HUES64 (cell line): ENCODE measurements around the gene NXPH4.

Source experiments
- H3K27ac ChIP-seq: 2 replicates; pipeline ENCODE4 v1.7.0; 2013; ENCODE audit warnings: low read depth, low read length, inconsistent platforms
- H3K27me3 ChIP-seq: 2 replicates; pipeline ENCODE4 v1.6.1; 2013; ENCODE audit warnings: mild to moderate bottlenecking, low read length; ENCODE audit not compliant: insufficient read depth
- H3K36me3 ChIP-seq: 2 replicates; pipeline ENCODE4 v1.6.1; 2013; ENCODE audit warnings: mild to moderate bottlenecking, low read length; ENCODE audit not compliant: insufficient read depth
- H3K4me1 ChIP-seq: 2 replicates; pipeline ENCODE4 v1.6.1; 2013; ENCODE audit warnings: mild to moderate bottlenecking, low read length, moderate library complexity; ENCODE audit not compliant: insufficient read depth
- H3K4me3 ChIP-seq: 2 replicates; pipeline ENCODE4 v1.5.1; 2013; ENCODE audit warnings: mild to moderate bottlenecking, low read length, moderate library complexity
- H3K9ac ChIP-seq: 2 replicates; pipeline ENCODE4 v1.6.1; 2013; ENCODE audit warnings: mild to moderate bottlenecking, low read depth, low read length
- H3K9me3 ChIP-seq: 2 replicates; pipeline ENCODE4 v1.6.1; 2013; ENCODE audit warnings: low read depth, low read length; ENCODE audit not compliant: insufficient read depth
- whole genome bisulfite sequencing: fragments of 150-250, 120-280 bp; methylation state at CpG from one replicate; pipeline ENCODE4 v1.1.7; 2013; ENCODE audit warnings: missing lambda C conversion rate; 5-methylcytosine and 5-hydroxymethylcytosine counted together

NXPH4 gene

DNA sequence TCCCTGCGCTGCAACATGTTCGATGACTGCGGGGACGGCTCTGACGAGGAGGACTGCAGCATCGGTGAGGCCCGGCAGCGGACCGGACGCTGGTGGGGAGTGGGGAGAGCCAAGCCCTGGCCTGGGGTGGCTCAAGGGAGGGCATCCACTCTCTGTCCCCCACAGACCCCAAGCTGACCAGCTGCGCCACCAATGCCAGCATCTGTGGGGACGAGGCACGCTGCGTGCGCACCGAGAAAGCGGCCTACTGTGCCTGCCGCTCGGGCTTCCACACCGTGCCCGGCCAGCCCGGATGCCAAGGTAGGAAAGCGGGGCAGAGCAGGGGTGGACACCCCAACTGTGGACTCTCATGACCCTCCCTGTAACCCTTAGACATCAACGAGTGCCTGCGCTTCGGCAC, 11.4 kb upstream of the NXPH4 start:
- H3K4me1 ChIP-seq = no peaks in the 10 kb centered on the region
- no peak overlapping the region for H3K9ac ChIP-seq
- no peak overlapping the region for H3K27ac ChIP-seq
- H3K4me3 ChIP-seq = no peak overlapping the region
- no peaks in the 10 kb centered on the region for H3K27me3 ChIP-seq
- H3K36me3 ChIP-seq = peaks cover 93% of the 10 kb centered on the region
- 97% methylated on average over 26 of the region's 26 CpGs for WGBS
- H3K9me3 ChIP-seq = no peaks in the 10 kb centered on the region

DNA sequence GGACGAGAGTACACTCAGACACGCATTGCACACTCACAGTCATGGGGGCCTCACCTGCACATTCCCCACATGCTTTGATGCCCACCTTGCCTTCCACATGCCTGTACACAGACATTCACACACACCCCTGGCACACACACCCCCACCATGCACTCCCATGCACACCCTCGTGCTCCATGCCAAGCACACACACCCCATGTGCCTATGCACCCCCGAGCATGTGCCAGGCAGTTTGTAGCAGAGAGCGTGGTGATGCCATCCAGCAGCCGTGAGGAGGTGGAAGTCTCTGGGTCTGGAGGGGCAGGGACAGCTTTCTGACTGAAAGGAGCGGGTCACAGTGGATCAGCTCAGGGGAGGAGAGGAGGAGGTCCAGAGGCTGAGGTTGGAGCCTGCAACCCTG, 10.7 kb upstream of the NXPH4 start:
- 95% methylated on average over 7 of the region's 7 CpGs for WGBS
- H3K27ac ChIP-seq = no peak overlapping the region
- H3K9ac ChIP-seq = no peak overlapping the region; the same call in 1 of the 2 replicates
- H3K9me3 ChIP-seq = no peaks in the 10 kb centered on the region
- H3K4me1 ChIP-seq = no peaks in the 10 kb centered on the region
- no peaks in the 10 kb centered on the region for H3K27me3 ChIP-seq
- H3K36me3 ChIP-seq = peaks cover 93% of the 10 kb centered on the region
- no peak overlapping the region for H3K4me3 ChIP-seq

DNA sequence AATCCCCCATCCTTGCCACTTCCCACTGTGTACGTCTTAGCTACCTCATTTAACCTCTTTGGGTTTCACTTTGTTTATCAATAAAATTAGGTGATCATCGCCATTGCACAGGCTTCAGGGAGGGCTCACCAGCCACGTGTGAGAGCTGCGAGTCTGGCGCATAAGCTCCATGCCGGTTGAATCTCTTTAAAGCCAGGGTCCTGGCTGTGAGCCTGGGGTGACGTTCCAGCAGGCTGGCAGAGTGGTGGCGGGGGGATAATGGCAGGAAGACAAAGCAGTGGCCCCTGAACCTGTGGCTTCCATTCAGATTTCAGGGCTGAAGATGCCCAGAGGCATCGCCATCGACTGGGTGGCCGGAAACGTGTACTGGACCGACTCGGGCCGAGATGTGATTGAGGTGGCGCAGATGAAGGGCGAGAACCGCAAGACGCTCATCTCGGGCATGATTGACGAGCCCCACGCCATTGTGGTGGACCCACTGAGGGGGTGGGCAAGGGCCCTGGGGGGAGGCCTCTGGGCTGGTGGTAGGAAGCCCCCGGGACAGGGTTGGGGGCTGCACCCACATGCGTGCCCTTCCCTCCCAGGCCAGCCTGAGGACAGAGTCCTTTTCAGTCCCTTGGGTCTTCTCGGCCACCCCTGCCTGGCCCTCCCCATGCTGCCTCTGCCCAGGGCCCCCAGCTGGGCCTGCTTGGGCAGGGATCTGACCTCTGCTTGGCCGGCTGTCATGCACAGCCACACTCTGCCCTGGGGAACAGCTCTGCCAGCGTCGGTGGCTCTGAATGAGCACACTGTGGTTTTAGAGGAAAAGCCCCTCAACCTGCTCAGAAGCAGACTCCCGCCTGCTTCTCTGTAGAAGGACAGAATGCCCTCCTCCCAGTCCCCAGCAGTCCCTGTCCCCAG, 8.6 kb upstream of the NXPH4 start:
- 96% methylated on average over 29 of the region's 29 CpGs for WGBS
- Histone ChIP-seq H3K9me3 (no peaks in the 10 kb centered on the region), H3K27me3 (no peaks in the 10 kb centered on the region), H3K4me1 (0 out of 2 replicates have a peak, but pooled peaks cover 3% of the 10 kb centered on the region), H3K27ac (no peak overlapping the region), H3K9ac (no peak overlapping the region), H3K4me3 (no peak overlapping the region), H3K36me3 (peaks cover 85% of the 10 kb centered on the region)

DNA sequence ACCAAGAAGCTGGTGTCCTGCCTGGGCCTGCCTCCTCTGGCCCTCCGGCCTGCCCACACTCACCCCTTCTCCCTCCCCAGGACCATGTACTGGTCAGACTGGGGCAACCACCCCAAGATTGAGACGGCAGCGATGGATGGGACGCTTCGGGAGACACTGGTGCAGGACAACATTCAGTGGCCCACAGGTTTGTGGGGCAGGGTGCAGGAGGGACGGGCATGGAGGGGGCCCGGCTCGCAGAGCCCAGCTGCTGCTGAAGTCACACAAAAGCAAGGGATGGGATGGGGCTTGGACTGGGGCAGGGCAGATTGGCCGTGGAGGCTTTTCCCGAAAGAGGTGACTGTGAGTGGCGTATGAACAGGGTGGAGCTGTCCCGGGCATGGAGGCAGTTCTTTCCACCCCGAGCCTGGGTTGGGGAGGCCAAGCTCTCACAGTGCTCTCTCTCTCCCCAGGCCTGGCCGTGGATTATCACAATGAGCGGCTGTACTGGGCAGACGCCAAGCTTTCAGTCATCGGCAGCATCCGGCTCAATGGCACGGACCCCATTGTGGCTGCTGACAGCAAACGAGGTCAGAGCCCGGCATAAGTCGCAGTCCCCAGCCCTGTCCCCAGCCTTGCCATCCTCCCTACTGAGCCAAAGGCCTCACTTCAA, 7.8 kb upstream of the NXPH4 start:
- Histone ChIP-seq H3K4me1 (peaks cover 8% of the 10 kb centered on the region), H3K27ac (no peak overlapping the region), H3K36me3 (peaks cover 77% of the 10 kb centered on the region), H3K9me3 (no peaks in the 10 kb centered on the region), H3K27me3 (peaks cover 4% of the 10 kb centered on the region), H3K9ac (no peak overlapping the region), H3K4me3 (no peak overlapping the region)
- WGBS = 92% methylated on average over 22 of the region's 22 CpGs

DNA sequence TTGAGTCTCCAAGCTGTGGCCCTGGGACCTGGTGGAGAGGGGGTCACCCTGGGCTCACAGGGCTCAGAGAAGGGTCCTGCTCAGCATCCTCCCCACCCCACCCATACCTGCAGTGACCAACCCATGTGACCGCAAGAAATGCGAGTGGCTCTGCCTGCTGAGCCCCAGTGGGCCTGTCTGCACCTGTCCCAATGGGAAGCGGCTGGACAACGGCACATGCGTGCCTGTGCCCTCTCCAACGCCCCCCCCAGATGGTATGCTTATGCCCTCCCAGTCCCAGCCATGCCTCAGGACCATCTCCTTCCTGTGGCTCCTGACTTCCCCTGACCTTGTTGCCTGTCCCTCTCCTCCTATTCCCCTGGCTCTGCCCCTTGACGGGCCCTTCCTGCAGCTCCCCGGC, 6.7 kb upstream of the NXPH4 start:
- WGBS = 95% methylated on average over 8 of the region's 8 CpGs
- no peak overlapping the region for H3K9ac ChIP-seq
- peaks cover 16% of the 10 kb centered on the region for H3K27me3 ChIP-seq
- peaks cover 13% of the 10 kb centered on the region for H3K4me1 ChIP-seq
- H3K9me3 ChIP-seq = no peaks in the 10 kb centered on the region
- H3K4me3 ChIP-seq = no peak overlapping the region
- H3K27ac ChIP-seq = no peak overlapping the region
- peaks cover 66% of the 10 kb centered on the region for H3K36me3 ChIP-seq

DNA sequence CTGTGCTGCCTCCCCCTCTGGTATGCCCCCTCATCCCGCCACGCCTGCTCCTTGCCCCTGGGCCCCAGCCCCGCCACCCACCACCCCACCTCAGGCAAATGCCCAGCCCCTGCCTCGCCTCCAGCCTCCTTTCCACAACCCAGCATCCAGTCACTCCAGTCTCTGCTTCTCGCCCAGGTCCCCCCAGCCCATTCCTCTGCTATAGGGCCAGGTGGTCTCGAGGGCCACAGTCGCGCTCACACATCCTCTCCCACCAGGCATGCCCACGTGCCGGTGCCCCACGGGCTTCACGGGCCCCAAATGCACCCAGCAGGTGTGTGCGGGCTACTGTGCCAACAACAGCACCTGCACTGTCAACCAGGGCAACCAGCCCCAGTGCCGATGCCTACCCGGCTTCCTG, 6.1 kb upstream of the NXPH4 start:
- peaks cover 13% of the 10 kb centered on the region for H3K4me1 ChIP-seq
- no peak overlapping the region for H3K27ac ChIP-seq
- H3K27me3 ChIP-seq = peaks cover 21% of the 10 kb centered on the region
- no peaks in the 10 kb centered on the region for H3K9me3 ChIP-seq
- H3K4me3 ChIP-seq = no peak overlapping the region
- peaks cover 60% of the 10 kb centered on the region for H3K36me3 ChIP-seq
- H3K9ac ChIP-seq = no peak overlapping the region
- 96% methylated on average over 15 of the region's 15 CpGs for WGBS

DNA sequence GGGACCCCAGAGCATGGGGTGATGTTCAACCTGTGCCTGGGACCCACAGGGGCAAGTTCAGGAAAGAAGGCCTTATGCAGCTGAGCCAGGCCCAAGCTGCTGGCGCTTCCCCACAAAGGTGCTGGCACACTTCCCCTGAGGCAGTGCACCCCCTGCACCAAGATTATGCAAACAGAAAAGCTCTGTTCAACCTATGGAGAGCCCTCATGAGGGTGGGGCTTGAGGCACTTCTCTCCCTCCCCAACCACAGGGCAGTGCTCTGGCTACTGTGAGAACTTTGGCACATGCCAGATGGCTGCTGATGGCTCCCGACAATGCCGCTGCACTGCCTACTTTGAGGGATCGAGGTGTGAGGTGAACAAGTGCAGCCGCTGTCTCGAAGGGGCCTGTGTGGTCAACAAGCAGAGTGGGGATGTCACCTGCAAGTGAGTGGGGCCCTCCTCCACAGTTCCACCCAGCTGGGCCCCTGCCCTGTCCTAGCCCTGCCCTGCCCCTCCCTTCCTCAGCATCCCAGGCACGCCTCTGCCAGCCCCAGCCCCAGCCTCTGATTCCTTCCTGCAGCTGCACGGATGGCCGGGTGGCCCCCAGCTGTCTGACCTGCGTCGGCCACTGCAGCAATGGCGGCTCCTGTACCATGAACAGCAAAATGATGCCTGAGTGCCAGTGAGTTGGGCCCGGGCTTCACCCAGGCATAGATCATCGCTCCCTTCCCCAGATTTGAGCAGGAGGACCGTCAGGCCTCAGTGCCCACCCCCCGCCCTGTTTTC, 5.5 kb upstream of the NXPH4 start:
- Histone ChIP-seq H3K27ac (no peak overlapping the region), H3K36me3 (peaks cover 54% of the 10 kb centered on the region), H3K27me3 (peaks cover 28% of the 10 kb centered on the region), H3K4me3 (no peak overlapping the region), H3K9me3 (no peaks in the 10 kb centered on the region), H3K4me1 (peaks cover 13% of the 10 kb centered on the region), H3K9ac (no peak overlapping the region)
- 96% methylated on average over 16 of the region's 16 CpGs for WGBS

DNA sequence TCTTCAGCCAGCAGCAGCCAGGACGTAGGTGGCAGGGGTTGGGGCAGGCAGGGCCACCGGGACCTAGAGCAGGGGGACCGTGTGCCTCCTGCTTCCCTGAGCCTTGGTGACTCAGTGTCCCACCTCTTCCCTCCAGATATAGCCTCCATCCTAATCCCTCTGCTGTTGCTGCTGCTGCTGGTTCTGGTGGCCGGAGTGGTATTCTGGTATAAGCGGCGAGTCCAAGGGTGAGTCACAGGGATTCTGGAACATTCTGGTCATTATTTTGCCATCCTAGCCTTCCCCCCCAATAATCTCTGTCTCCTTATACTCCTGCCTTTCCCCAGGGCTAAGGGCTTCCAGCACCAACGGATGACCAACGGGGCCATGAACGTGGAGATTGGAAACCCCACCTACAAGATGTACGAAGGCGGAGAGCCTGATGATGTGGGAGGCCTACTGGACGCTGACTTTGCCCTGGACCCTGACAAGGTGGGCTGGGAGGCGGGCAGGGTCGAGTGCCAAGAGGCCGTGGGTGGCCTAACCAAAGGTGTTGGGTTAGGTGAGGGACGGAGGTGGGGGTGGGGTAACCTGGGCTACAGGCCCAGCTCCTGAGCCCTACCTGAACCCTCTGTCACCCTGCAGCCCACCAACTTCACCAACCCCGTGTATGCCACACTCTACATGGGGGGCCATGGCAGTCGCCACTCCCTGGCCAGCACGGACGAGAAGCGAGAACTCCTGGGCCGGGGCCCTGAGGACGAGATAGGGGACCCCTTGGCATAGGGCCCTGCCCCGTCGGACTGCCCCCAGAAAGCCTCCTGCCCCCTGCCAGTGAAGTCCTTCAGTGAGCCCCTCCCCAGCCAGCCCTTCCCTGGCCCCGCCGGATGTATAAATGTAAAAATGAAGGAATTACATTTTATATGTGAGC, 4.5 kb upstream of the NXPH4 start:
- H3K36me3 ChIP-seq = peaks cover 47% of the 10 kb centered on the region
- peaks cover 13% of the 10 kb centered on the region for H3K4me1 ChIP-seq
- no peak overlapping the region for H3K27ac ChIP-seq
- H3K27me3 ChIP-seq = peaks cover 36% of the 10 kb centered on the region
- 94% methylated on average over 25 of the region's 27 CpGs for WGBS
- H3K9ac ChIP-seq = no peak overlapping the region
- H3K9me3 ChIP-seq = no peaks in the 10 kb centered on the region
- no peak overlapping the region for H3K4me3 ChIP-seq

DNA sequence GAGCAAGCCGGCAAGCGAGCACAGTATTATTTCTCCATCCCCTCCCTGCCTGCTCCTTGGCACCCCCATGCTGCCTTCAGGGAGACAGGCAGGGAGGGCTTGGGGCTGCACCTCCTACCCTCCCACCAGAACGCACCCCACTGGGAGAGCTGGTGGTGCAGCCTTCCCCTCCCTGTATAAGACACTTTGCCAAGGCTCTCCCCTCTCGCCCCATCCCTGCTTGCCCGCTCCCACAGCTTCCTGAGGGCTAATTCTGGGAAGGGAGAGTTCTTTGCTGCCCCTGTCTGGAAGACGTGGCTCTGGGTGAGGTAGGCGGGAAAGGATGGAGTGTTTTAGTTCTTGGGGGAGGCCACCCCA, 3.9 kb upstream of the NXPH4 start:
- 85% methylated on average over 5 of the region's 7 CpGs for whole genome bisulfite sequencing
- Histone ChIP-seq H3K4me3 (no peak overlapping the region), H3K9ac (no peak overlapping the region), H3K9me3 (no peaks in the 10 kb centered on the region), H3K27ac (no peak overlapping the region; the same call in 1 of the 2 replicates), H3K4me1 (peaks cover 13% of the 10 kb centered on the region), H3K36me3 (peaks cover 43% of the 10 kb centered on the region), H3K27me3 (peaks cover 42% of the 10 kb centered on the region)

DNA sequence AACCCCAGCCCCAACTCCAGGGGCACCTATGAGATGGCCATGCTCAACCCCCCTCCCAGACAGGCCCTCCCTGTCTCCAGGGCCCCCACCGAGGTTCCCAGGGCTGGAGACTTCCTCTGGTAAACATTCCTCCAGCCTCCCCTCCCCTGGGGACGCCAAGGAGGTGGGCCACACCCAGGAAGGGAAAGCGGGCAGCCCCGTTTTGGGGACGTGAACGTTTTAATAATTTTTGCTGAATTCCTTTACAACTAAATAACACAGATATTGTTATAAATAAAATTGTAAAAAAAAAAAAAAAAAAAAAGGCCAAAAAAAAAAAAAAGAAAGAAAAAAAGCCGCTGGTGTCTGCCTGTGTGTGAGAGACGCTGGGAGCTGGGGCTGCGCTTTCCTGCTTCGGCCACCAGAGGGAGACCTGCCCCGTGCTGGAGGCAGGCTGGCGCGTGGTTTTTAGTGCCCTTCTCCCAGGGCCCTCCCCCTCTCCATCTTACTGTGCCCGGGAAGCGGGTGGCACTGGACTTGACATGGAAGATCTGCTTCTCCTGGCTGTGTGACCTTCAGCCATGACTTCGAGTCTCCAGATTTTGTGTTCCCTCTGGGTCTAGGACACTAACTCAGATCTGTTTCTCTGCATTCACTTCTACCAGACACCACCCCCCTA, 3.4 kb upstream of the NXPH4 start:
- H3K27me3 ChIP-seq = peaks cover 47% of the 10 kb centered on the region

More for the DNA sequence above, 3.4 kb upstream of the NXPH4 start:
- H3K4me3 ChIP-seq = peak overlapping the region; percentile 11; the same call in 1 of the 2 replicates
- no peak overlapping the region for H3K9ac ChIP-seq
- H3K4me1 ChIP-seq = peaks cover 13% of the 10 kb centered on the region
- no peaks in the 10 kb centered on the region for H3K9me3 ChIP-seq
- H3K27ac ChIP-seq = no peak overlapping the region; the same call in 1 of the 2 replicates
- 15% methylated on average over 12 of the region's 16 CpGs for WGBS
- peaks cover 38% of the 10 kb centered on the region for H3K36me3 ChIP-seq
